SK-N-DZ (cell line): ENCODE data around the gene ACER1. TPM values are rescaled to one million over a fixed set of nuclear protein-coding genes. Genes with fewer than 3 reads are reported as not detected.
"Not testable (repeated sequence)": the region's sequence is repeated elsewhere in the genome, so short reads cannot be mapped to it uniquely, and the experiment has no call there.

Experiments used
- DNase-seq: peaks from one replicate; pipeline ENCODE4 v3.0.0-alpha.2; 2015; ENCODE audit warnings: low spot score
- polyA plus RNA-seq, 2 experiments: library from polyadenylated mRNA; depleted of rRNA; stranded (reverse); fragments of >200 nt; gene quantifications; 2 replicates each; pipeline ENCODE4 v1.2.3, GENCODE V29; 2014

The ACER1 gene, protein sequence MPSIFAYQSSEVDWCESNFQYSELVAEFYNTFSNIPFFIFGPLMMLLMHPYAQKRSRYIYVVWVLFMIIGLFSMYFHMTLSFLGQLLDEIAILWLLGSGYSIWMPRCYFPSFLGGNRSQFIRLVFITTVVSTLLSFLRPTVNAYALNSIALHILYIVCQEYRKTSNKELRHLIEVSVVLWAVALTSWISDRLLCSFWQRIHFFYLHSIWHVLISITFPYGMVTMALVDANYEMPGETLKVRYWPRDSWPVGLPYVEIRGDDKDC
- polyA plus RNA-seq (2014; cell fraction: cytosol; rRNA removed): not detected in 2 replicates
- not detected in 2 replicates for polyA plus RNA-seq (2014; cell fraction: nucleus; rRNA removed)

DNA sequence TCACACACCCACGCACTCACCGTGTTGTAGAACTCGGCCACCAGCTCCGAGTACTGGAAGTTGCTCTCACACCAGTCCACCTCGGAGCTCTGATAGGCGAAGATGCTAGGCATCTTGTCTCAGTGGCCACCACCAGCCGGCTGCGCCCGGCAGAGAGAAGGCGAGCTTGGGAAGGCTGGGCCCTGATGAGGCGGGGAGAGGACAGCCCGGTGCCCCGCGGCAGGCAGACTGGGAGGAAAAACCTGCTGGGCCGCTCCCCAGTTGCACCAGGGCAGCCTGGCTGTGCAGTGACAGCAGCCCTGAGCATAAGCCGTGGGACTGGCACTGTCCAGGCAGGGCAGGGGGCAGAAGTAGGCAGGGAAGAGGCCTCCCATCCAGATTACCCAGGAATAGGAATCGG lies at the start of gene ACER1:
ACER1 (minus strand) TSS at position 174 of the 400 bp plus-strand sequence; CDS start at position 113, 61 bp downstream.
- no peak for DNase-seq

DNA sequence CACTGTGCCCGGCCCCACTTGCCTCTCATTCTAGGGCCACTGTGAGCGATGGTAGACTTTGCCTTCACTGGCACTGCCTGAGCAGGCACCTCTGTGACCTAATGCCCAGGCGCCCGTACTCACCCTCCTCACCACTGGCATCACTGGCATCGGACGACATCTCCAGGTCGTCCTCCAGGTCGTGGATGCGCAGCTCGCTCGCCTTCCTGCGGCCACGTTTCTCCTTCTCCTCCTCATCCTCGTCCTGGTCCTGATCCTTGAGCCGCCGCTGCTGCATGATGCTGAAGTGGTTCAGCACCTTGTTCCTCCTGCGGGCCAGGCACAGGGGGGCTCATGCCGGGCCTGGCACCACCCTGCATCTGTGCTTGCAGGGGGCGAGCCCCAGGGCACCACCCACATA lies 49.8 kb upstream of the ACER1 start:
- no peak for DNase-seq

DNA sequence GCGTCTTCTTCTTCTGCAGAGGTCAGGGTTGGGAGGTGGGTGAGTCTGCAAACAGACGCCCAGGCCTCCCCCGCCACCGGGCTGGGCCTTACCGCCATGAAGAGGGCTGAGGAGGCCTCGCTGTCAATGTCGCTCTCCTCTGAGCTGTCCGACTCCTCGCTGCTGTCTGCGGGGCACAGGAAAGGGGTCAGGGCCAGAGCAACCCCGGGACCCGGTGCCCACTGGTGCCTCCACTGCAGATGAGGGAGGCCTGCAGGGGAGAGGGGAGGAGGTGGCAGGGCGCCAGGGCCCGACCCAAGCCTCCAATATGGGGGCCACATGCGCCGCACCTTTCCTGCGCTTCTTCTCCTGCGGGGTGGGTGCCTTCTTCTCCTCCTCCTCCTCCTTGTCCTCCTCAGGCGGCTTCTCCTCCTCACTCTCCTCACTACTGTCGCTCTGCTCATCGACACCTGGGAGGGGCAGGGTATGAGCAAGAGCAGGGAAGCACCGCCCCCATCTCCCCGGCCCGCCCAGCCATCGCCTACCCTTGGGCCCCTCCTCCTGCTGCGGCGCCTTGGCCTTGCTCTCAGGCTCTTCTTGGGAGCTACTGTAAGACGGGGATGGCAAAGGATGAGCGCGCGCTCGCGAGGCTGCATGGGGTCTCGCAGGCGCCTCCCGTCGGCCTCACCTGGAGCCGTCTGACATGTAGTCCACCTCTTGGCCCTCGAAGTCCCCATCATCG lies 47.8 kb upstream of the ACER1 start:
- no peak for DNase-seq

DNA sequence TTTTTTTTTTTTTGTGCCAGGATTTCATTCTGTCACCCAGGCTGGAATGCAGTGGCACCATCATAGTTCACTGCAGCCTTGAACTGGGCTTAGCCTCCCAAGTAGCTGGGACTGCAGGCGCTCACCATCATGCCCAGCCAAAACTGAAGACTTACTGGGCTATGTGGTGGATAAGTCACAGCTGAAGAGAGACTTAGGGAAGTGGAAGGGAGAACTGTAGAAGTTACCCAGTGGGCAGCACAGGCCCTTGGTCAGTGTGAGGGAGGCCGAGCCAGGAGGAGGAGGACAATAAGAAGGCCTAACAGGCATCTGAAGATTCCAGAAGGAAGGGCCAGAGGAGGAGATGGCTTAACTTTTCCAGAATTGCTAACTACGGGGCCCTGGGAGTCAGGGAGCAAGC lies 46.3 kb upstream of the ACER1 start:
- DNase-seq: no peak

DNA sequence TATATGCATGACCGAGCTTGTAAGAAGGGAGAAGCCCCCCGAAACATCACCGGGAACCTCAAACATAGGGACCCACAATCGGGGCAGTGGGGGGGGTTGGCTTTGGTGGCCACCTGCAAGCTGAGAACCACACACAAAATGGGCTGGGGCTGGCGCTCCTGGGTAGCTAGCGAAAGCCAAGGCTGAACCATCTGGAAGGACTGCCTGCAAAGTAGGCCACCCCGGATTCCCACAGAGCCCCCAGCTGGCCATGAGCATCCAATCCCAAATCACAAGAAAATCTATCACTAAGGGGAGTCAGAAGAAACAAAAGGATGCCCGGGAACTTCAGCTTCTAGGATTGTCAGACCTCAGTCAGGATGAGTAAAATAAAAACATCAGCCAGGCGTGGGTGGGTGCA lies 45.1 kb upstream of the ACER1 start:
- DNase-seq: no peak

DNA sequence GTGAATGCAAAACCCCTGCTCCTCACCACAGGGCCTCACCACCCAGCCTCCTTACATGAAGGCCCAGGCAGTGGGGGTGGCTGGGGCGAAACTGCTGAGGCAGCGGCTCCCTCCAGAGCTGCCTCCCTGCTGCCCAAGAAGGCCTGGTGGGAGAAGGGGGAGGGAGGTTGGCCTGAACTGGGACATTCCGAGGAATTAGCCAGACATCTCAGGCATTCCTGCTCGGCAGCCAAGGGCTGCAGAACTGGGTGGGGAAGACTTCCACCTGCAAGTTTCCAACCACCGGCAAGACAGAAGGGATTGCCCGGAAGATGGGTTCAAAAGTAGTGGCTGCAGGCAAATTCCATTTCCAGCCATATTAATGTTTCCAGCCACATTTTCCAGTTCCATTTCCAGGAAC lies 44.6 kb upstream of the ACER1 start:
- no peak for DNase-seq

DNA sequence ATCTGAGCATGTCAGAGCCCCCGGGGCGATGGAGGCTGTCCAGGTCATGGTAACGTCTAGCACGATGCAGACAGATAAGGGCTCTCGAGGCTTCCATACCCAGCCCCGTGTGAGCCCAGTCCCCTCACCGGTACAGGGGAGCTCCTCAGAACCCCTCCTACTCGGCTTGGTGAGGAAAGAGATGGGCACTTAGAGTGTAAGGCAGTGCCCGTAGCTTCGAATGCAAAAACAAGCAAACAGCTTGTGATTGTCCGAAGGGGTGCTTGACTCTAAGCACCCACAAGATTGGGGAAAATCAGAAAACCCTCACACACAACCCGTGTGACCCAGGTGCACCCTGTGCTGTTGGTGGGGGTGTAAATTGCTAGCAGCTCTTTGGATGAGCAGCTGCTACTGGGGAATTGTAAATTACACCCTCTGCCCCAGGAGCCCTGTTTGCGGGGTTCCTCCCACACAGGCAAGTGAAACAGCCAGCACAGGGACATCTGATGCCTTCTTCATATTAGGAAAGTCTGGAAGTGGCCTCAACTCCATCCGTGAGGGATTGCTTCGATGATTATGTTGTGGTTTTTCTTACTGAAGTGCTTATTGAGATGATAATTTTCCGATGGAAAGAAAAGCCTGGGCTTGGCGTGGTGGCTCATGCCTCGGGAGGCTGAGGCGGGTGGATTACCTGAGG lies 43.2 kb upstream of the ACER1 start:
- DNase-seq: no peak

DNA sequence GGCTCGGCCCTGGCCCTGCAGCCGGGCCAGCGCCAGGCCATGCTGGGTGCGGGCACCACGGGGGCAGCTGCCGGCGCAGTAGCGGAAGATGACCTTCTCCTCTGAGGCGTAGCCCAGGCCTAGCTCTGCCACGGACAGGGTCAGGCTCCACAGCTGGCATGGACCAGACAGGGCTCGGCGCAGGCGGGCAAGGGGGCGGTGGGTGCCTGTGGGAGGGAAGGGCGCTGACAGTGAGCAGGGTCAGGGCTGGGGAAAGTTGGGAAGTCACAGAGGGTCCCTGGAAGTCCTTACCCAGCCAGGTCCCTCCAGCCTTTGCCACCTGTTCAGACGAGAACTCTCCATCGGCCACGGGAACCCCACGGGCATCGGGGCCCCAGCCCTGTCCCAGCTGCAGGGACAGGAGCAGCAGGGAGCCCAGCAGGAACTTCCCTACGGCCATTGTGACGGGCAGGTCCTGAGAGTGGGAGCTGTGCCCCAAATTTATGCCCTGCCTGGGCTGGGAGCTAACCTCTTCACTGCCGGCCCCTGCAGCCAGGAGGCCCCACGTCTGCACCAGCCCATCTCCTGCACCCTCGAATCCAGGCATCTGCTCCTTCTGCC lies 42.1 kb upstream of the ACER1 start, which contains the start of gene PSPN:
PSPN (minus strand) TSS at position 523 of the 600 bp plus-strand sequence; CDS start at position 439, 84 bp downstream.
- no peak for DNase-seq

DNA sequence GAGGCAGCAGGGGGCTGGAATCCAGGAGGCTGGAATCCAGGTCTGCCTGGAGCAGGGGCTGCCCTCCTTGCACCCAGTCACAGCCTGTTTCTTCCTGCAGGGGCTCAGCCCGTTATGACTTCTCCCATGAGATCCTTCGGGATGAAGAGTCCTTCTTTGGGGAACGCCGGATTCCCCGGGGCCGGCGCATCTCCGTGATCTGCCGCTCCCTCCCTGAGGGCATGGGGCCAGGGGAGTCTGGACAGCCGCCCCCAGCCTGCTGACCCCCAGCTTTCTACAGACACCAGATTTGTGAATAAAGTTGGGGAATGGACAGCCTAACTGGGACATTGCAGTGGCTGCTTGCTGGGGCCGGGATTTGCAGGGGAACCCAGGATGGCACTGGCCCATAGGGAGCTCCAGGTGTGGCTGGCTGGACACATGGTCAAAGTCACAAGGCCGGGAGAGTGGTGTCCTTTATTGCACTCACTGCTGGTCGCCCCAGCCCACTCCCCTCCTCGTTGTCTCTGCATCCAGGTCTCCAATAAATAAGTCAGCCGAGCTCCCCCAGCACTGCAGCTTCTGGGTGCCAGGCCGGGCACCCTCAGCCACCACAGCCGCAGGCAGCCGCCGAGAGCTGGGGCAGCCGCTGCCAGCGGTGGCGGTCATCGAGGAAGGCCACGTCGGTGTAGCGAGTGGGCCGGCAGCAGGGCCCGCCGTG lies 41.4 kb upstream of the ACER1 start:
- no peak for DNase-seq

DNA sequence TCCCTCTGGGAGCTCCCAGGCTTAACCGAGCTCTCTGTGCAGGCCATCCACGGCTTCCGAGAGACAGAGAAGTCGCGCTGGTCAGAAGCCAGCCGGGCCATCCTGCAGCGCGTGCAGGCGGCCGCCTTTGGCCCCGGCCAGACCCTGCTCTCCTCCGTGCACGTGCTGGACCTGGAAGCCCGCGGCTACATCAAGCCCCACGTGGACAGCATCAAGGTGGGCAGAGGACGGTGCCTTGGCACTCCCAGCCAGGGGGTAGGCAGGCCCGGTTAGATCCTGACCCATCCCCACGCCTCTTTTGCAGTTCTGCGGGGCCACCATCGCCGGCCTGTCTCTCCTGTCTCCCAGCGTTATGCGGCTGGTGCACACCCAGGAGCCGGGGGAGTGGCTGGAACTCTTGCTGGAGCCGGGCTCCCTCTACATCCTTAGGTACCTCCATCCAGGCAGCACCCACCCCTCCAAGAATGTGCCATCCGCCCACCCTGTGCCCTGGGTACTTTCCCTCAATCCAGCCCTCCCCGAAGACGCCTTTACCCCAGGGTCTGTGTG lies 40.8 kb upstream of the ACER1 start:
- no peak for DNase-seq

DNA sequence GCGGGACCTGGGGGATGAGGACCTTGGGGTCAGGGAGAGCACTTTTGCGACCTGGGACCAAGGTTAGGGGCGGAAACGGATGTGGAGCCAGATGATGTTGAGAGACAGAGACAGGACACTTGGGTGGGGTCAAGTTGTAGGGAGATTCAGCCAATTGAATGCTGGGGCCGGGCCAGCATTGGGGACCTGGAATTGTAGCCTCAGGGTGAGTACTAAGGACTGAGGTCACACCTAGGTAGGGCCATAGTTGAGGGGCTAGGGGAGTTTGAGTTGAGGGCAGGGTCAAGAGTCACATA lies 40.3 kb upstream of the ACER1 start:
- DNase-seq: peak; percentile 38

DNA sequence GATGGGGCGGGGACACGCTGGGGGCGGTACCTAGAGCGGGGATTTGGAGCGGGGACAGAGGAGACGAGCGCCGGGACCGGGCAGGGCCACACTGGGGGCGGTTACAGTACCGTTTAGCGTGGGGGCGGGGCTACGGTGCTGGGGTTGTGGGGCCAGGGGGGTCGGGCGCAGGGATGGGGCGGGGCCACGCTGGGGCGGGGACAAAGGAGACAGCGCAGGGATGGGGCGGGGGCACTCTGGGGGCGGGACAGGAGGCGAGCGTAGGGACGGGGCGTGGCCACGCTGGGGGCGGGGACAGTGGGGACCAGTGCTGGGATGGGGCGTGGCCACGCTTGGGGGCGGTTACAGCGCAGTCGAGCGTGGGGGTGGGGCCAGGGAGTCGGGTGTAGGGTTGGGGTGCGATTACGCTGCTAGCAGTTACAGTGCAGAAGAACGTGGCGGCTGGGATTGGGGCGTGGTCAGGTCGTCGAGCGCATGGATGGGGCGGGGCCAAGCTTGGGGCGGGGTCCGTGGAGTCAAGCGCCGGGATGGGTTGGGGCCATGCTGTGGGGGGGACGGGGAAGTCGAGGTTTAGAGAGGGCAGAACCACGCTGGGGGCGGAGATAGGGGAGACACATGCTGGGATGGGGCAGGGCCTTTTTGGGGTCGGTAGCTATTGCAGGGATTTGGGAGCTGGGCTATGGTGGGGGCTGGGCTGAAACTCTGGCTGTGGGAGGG lies 39.8 kb upstream of the ACER1 start:
- peak; percentile 92 for DNase-seq

DNA sequence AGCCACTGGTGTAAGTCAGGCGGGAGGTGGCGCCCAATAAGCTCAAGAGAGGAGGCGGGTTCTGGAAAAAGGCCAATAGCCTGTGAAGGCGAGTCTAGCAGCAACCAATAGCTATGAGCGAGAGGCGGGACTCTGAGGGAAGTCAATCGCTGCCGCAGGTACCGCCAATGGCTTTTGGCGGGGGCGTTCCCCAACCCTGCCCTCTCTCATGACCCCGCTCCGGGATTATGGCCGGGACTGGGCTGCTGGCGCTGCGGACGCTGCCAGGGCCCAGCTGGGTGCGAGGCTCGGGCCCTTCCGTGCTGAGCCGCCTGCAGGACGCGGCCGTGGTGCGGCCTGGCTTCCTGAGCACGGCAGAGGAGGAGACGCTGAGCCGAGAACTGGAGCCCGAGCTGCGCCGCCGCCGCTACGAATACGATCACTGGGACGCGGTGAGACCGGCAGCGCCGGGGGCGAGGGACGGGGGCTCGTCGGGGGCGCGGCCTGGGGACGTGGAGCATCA lies 39.2 kb upstream of the ACER1 start, which contains the start of gene ALKBH7:
ALKBH7 (plus strand) TSS at position 201 of the 502 bp plus-strand sequence; CDS start at position 228, 27 bp downstream.
- DNase-seq: peak; percentile 99

DNA sequence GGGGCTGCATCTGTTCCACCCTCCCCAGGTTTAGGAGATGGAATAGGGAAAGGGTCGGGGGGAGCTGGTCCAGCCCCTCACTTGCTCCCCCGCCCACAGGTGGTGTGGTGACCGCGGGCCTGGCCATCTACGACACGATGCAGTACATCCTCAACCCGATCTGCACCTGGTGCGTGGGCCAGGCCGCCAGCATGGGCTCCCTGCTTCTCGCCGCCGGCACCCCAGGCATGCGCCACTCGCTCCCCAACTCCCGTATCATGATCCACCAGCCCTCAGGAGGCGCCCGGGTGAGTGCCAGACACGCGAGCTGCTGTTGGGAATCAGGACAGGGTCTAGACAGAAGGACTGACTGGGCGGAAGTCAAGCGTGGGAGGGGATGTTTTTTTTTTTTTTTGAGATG lies 30.9 kb upstream of the ACER1 start:
- DNase-seq: no peak

DNA sequence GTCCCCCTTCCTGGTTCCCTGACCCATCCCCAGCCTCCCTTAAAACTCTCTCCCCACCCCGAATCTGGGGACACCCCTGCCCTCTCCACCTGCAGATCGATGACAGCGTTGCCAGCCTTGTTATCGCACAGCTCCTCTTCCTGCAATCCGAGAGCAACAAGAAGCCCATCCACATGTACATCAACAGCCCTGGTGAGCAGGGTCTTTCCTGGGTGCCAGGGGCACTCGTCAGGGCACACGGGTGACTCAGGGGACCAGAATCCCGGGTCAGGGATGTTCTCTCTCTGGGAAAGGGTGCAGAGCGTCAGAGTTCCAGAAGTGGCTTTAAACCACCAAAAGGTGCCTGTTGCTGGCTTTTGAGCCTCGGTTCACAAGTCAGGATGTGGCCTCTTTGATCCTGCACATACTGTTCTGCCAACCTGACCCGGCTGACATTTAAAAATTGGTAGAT lies 29.0 kb upstream of the ACER1 start:
- DNase-seq: no peak

DNA sequence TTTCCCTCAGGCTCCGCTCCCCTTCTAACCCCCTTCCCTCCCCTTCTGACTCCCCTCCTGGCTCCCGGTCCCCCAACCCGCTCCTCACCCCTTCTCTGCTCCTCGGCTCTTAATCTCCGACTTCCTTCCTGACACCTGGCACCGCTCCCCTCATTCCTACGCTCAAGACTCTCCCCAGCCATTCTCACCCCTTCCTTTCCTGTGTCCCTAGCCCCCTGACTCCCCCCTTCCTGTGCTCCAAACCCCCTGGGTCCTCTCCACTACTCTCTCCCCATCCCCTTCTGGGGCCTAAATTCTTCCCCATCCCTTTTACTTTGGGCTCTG lies 28.6 kb upstream of the ACER1 start:
- no peak for DNase-seq

DNA sequence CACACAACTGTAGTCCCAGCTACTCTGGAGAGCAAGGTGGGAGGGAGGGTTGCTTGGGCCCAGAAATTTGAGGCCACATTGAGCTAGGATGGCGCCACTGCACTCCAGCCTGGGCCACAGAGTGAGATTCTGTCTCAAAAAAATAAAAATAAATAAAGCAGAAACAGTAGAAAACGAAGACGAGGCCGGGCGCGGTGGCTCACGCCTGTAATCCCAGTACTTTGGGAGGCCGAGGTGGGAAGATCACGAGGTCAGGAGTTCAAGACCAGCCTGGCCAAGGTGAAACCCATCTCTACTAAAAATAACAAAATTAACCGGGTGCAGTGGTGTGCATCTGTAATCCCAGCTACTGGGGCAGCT lies 27.4 kb upstream of the ACER1 start:
- not testable (repeated sequence) for DNase-seq

DNA sequence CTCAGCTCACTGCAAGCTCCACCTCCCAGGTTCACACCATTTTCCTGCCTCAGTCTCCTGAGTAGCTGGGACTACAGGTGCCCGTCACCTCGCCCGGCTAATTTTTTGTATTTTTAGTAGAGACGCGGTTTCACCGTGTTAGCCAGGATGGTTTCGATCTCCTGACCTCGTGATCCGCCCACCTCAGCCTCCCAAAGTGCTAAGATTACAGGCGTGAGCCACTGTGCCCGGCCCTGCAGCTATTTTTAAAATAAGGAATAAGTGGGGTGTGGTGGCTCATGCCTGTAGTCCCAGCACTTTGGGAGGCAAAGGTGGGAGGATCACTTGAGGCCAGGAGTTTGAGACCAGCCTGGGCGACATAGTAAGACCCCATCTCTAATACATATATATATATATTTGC lies 27.0 kb upstream of the ACER1 start:
- DNase-seq: not testable (repeated sequence)

DNA sequence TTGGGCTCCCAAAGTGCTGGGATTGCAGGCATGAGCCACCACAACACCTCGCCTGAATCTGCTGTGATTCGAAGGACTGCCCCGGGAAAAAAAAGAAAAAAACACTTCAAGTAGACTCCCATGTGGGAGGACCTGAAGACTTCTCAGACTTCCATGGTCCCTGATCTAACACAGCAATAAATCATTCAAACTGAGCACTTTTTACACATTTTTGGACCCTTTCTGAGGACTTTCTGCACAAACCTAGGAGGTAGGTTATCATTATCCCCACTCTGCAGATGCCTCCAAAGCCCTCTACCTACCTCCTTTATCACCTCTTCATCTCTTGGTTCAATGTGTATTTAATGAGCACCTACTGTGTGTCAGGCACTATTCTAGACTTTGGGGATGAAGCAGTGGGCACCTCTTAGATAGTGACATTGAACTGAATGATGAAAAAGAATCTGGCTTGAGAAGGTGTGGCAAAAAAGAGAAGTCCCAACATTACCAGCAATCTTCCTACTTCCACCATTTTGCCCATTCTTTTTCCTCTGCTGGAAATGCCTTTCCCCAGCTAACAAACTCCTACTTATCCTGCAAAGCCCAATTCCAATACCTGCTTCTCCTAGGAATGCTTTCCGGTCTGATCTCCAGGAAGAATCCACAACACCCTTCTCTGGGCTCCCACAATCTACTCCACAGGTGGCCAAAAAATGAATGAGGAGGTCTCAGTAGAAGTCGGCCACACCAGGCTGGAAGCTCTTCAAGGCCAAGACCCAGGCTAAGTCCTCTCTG lies 26.3 kb upstream of the ACER1 start:
- no peak for DNase-seq

DNA sequence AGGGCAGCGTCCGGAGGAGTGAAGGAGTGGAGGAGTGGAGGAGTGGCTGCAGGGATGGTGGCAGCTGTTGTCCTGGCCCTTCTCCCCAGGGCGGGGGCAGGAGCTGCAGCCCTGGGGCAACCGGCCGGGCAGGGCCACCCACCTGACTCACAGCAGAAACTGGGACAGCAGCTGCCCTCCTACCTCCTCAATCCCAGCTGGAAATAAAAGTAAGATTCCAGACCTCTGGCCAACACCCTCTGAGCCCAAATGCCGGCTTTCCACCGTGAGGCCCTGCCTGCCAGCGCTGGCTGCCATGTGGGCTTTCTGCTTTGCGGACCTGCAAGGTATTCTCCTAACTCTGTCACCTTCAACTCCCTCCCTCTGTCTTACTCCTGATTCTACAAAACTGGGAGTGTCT lies 24.6 kb upstream of the ACER1 start:
- DNase-seq: no peak
